Amygdala (tissue), 56 donors: ENCODE measurements around the gene REEP6.
"Not testable (repeated sequence)": the region's sequence is repeated elsewhere in the genome, so short reads cannot be mapped to it uniquely, and the experiment has no call there.

ENCODE experiments used
- DNase-seq, 56 donors: peaks; one replicate each; lab custom pipeline; 2025; lab: John Stamatoyannopoulos, UW

The REEP6 gene

DNA sequence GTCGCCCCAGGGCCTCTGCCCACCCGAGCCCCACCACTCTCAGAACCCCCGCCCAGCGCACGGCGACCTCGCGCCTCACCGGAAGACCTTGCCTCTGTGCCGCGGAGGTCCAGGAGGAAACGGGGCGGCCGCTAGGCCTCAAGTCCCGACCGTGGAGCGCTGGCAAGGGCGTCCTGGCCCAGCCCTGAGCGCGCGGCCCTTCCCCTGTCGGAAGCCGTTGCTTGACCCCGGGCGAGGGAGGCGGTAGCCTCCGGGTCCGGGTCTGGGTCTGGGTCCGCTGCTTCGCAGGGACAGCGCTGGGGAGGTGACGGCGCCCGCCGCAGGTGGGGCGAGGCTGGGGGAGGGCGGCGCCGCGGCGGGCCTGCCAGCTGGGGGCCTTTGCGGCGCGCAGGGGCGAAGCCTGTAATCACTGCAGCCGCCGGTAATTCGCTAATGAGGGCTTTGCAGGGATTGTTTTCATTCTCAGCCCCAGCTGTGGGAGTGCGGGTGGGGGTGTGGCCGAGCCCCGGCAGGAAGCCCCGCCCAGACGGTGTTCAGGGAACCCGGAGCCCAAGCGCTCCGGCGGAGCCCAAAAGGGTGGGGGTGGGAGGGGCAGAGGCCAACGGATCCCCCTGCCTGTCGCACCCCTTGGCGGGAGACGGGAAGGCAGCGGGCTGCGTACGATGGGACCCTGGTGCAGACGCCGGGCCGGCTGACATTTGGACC, 20.5 kb upstream of the REEP6 start:
- DNase-seq = peak in 17 of 56 donors; percentile 13 to 58 (median 30)

DNA sequence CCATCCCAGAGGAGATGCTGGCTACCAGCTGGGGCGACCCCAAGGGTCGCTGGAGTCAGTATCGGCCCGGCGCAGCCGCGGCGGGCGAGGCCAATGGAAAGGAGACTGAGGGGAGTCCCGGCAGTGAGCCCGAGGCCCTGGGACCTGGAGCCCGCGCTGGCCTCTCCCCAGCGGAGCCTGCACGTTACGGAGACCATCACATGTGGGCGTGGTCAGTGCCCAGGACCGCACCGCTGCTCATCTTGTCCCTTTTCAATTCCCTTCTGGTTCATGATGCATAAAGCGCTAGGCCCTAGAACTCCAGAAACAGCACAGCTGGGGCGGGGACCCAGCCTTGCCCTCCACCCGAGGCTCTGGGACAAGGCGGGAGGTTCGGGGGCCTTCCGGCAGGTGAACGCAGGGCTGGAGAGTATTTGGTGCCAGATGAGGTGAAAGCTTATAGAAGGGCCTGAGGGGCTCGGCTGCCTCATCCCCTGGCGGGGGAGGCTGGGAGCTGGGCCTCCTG, 19.9 kb upstream of the REEP6 start:
- DNase-seq = no peak

DNA sequence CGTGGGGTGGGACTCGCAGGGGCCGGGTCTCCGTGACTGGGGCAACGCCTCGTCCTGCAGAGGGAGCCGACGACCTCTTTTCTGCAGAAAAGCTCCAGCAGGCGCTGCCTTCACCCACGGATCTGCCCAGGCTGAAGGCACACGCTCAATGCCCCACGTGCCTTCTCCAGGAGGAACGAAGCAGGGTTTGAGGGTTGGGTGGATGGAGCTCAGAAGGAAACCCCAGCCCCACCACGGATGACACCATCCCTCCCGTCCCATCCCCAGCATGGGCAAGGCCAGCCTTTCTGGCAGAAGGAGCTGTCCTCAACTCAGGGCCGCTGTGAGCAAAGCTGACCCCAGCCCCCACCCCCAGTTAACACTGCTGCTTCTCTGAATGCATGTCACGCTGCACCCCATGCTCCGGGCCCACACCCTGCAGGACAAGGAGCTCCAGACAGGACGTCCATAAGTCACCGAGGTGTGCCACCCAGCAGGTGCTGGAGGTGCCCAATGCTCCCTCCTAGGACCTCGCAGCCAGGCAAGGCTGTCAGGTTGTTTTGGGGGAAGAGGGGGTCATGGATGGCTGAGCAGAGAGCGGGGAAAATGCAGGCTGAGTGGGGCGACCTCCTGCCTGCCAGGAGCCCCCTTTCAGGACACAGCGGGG, 19.3 kb upstream of the REEP6 start:
- DNase-seq = peak in 23 of 56 donors; percentile 26 to 64 (median 47)

DNA sequence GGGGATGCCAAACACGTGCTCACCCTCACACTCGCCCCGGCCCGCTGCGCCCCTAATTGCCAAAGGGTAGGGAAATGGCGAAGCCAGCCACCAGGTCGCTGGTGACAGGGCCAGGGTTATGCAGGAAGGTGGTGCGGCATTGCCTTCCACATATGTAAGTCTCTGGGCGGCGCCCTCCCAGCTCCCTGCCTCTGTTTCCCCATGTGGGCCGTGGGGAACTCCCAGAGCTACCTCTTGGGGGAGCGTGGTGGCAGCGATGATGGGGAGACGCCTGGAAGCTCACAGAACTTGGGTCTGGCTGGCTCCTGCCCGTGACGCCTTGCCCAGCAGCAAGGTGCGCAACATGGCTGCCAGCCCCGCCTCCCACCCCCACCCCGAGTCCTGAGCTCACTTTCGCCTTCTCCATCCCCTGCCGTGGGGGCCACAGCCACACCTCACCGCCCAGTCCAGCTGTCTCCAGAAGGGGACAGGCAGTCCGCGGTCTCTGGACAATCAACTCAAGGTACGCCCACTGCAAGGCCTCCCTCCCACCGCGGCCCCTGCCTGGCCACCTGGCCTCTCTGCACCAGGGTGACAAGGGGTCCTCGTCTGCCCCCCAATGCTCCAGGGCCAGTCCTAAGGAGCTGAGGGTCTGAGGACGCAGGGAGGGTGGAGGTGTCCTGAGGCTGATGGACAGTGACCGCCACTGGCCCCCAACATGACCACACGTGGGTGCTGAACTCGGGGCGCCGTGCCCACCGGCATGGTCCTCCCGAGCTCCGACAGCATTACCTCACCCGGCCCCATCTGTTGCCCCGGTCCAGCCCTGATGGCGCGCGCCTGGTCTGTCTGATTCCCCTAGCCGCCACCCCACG, 18.5 kb upstream of the REEP6 start:
- peak in 13 of 56 donors; percentile 16 to 71 (median 36) for DNase-seq

DNA sequence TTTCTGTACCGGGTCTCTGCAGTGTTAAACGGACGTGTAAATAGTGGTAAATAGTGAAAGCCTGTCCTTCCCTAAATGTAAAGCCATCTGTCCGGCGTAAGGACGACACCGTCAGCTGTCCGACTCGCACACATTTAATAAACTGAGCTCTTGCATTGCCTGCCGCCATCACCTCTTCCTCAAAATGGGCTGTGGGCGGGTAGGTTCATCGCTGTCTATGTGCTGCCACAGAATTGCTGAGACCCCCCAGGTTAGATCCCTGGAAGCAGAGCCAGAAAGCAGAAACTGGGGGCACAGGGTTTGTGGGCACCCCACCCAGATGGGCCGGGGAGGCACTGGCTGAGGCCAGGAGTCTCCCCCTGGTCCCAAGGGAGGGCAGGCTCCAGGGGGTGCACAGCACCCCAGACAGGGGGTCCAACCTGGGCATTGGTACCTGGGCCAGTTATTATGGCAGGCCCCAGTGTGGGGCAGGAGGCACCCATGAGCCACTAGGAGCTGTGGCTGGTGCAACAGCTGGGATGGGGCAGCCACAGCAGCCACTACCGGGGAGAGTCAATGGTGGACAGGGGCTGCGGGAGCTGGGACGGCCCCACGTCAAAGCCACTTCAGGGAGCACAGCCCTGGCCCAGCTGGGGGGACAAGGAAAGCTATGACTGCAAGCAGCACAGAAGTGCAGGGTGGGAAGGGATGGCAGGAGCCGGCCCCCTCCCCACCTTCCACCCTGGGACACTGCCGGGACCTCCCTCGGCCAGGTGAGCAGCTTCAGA, 17.7 kb upstream of the REEP6 start:
- peak in 2 of 56 donors; percentile 38 to 39 for DNase-seq

GRCh38 chr19:1474011-1474764, 16.8 kb upstream of the REEP6 start:
- DNase-seq = peak in 50 of 56 donors; percentile 11 to 89 (median 62)

DNA sequence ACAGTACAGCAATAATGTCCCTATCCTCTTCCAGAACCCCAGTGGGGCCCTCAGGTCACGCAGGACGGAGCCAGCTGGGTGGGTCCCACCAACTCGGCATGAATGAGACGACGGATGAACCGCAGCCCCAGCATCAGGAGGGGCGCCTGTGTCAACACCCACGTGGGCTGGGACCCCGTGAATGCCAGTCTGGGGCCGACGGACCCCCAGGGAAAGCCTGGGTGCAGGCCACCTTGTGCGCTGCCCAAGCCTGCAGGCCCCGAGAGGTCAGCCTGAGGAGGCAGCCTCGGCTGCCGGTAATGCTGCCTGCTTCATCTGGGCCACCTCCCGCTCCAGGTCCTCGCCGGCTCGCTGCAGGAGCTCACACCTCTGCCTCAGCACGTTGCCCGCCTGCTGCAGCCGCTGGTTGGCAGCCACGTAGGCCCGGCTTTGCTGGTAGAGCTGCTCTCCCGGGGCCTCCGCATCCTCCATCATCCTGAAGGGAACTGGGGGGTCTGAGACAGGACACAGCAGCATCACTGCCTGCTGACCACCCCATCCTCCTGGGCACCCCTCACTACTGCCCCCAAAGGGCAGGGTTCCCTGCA, 16.1 kb upstream of the REEP6 start:
- no peak for DNase-seq

- DNase-seq = no peak
Observed at GRCh38 chr19:1475751-1476437, 15.1 kb upstream of the REEP6 start.

GRCh38 chr19:1477056-1477455, 13.9 kb upstream of the REEP6 start:
- DNase-seq = not testable (repeated sequence)

DNA sequence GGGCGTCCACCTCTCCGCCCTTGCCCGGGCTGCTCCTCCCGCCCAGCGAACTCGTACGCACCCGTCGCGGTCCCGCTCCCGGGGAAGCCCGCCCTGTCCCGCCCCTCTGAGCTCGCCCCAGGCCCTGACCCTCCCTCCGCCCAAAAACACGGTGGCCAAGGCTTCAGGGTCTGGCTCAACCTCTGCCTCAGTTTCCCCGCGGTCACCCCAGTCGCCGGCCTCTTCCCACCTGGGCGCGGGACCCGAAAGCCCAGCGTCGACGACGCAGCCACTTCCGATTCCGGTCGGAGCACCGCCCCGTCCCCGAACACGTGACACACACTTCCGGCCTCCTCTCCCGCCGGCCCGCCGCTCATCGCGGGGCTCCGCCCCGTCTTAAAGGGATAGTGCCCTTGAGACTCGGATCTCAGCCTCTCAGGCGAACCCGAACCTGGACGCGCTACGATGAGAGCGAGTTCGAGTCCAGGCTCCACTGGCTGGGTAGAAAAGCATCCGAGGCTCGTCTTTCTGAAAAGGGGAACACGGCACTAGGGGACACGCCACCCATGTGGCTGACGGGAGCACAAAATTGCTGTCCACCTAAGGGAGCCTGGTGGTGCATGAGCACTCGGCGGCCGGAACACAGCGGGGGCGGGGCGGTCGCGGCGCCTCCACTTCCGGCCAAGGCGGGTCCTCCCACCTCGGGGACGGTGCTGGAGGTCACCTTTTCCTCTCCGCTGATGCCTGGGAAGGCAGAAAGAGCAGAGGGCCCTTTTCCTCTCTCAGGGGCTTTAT, 11.9 kb upstream of the REEP6 start, which contains the start of gene C19orf25:
Gene C19orf25, minus strand, starts transcription at position 282 of the 774 bp plus-strand sequence. CDS start 312 bp downstream, outside the sequence.
- peak; percentile 41 to 96 (median 87) for DNase-seq

GRCh38 chr19:1481224-1481892, 9.6 kb upstream of the REEP6 start:
- DNase-seq = no peak

GRCh38 chr19:1481893-1482360, 9.1 kb upstream of the REEP6 start:
- DNase-seq = no peak

DNA sequence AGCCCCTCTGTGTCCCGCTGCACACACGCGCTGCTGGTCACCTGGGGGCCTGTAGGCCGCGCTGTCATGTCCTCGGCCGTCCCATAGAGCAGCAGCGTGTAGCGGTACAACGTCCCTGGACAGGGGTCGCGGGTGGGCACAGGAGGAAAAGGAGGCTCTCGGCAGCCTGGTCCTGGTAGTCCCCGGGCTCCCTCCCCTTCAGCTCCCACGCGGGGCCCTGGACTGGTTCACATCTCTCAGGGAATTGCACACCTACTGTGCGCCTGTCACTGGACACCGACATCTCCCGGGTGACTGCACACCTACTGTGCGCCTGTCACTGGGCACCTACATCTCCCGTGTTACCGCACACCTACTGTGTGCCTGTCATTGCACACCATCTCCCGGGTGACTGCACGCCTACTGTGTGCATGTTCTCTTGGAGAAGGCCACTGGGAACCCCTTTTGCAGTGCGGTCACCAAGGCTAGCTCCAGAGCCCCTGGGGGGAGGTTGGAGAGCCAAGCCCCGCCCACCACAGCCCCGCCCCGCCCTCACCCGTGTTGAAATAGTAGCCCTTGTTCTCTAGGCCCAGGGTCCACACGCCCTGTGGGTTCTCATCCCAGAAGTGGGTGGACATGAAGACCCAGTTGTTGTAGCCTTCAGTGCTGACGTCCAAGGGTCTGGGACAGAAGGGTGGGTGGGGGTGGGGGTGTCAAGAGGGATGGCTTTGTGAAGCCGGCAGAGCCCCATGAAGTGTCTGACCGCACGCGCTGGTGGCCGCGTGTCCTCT, 8.4 kb upstream of the REEP6 start:
- no peak for DNase-seq

DNA sequence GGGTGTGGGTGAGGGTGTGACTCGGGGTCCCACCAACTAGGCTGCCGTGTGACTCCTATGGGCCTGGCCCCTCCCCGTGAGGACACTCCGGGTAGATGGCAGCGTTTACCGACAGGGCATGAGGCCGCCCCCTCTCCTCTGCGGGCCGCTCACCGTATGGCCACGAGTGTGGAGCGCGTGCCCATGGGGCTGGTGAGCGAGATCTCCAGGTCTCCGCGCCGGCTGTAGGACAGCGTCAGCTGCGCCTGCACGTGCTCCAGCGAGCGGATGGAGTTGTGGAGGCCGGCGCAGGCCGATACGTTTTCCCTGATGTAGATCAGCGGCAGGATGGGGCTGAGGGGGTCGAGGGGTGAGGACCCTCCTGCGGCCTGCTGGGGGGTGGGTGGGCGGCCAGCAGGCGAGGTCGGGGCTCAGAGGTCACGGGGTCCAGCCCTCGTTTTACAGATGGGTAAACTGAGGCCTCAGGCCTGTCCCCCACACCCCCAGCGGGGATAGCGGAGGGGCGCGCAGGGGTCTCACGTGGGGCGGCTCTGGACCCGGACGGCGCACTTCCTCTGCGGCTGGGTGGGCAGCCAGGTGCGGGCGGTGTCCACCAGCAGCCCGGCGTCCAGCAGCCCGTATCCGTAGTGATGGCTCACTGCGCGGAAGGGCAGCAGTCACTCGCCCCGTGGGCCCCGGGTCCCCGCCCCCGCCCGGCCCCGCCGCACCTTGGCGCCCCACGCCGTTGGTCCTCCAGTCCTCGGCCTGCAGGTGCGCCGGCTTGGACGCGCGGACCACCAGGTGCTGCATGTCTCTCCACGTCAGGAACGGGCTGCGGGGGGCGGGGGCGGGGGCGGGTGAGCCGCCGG, 7.6 kb upstream of the REEP6 start:
- no peak for DNase-seq

DNA sequence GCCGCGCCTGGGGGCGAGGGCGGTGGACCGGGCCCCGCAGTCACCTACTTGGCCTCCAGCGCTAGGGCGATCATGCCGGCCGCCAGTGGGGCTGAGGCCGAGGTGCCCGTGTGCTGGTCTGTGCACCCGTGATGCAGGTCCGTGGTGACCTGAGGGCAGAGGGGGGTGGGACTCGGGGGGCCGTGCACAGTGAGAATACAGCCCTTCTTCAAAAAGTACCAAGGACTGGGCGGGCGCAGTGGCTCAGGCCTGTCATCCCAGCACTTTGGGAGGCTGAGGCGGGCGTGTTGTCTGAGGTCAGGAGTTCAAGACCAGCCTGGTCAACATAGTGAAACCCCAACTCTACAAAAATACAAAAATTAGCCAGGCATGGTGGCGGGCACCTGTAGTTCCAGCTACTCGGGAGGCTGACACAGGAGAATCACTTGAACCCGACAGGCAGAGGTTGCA, 7.0 kb upstream of the REEP6 start:
- no peak for DNase-seq
